AG04450 (cell line): ENCODE results near the gene THNSL1. TPM values are rescaled to one million over a fixed set of nuclear protein-coding genes. Genes with fewer than 3 reads are reported as not detected.
A peak's percentile ranks its signal among the peaks of the same experiment; 100 is the strongest.

Source experiments
- CTCF ChIA-PET: fragments of 300-600, 350-600 bp; formaldehyde crosslinking; extraction: SDS; loops from one replicate; lab custom pipeline; 2022; ENCODE audit warnings: antibody characterized with exemption, inconsistent platforms; lab: Charles Lee
- POLR2A ChIA-PET: fragments of 350-600 bp; formaldehyde crosslinking; extraction: SDS; loops from one replicate; lab custom pipeline; 2021; ENCODE audit warnings: antibody characterized with exemption, inconsistent platforms; lab: Yijun Ruan, JAX
- DNase-seq: peaks from one replicate; pipeline ENCODE4 v3.0.0-alpha.2; 2011; ENCODE audit warnings: low read depth, low spot score
- H3K27ac ChIP-seq: one replicate; pipeline ENCODE4 v1.5.1; 2012; ENCODE audit warnings: low read depth, low read length, control low read depth
- H3K27me3 ChIP-seq: one replicate; pipeline ENCODE4 v1.6.0; 2012; ENCODE audit warnings: low read length; ENCODE audit not compliant: control insufficient read depth, insufficient read depth
- H3K4me3 ChIP-seq: 2 replicates; pipeline ENCODE4 v1.5.1; 2011; ENCODE audit warnings: mild to moderate bottlenecking, low read depth, low read length, control low read depth
- H3K9me3 ChIP-seq: 2 replicates; pipeline ENCODE4 v1.5.1; 2012; ENCODE audit warnings: low read length; ENCODE audit not compliant: control insufficient read depth, insufficient read depth
- polyA plus RNA-seq: library from polyadenylated mRNA; depleted of rRNA; stranded (reverse); fragments of >200 nt; gene quantifications from 2 replicates; pipeline ENCODE4 v1.2.3, GENCODE V29; 2011
- TF ChIP-seq, protein P1 (sequence below): IDR thresholded peaks from 2 replicates; pipeline ENCODE4 v1.5.1; 2011; ENCODE audit warnings: low read depth, low read length, control low read depth, inconsistent platforms

Gene THNSL1
- polyA plus RNA-seq, 1 experiment, result 2.8 TPM

DNA sequence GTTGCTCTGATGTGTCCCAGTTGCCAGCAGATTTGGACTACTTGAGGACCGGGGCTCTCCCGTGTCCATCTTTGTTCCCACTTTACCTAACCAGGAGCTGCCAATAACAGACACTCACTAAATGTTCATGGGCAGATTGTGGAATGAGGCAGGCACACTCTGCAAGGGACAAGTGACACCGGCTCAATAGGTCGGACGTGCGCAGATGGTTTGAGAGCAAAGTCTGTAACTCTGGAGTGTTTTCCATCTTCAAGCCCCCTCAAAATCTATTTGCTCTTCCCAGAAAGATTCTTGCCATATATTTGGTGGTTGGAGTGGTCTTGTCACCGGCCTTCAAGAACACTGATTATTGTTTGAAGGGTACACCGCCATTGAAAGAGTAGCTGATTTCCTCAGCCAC is 47.2 kb downstream of the THNSL1 start:
- Histone ChIP-seq H3K27ac (no peak overlapping the region), H3K9me3 (no peaks in the 10 kb centered on the region), H3K4me3 (no peak overlapping the region), H3K27me3 (no peaks in the 10 kb centered on the region)
- ChIA-PET CTCF (interaction anchor here (2.9 kb wide), 1 partner anchor 17 kb away, joined by 15 read pairs; no protein-coding TSS in a partner anchor), POLR2A (no interaction called here)
- TF ChIP-seq, protein P1, sequence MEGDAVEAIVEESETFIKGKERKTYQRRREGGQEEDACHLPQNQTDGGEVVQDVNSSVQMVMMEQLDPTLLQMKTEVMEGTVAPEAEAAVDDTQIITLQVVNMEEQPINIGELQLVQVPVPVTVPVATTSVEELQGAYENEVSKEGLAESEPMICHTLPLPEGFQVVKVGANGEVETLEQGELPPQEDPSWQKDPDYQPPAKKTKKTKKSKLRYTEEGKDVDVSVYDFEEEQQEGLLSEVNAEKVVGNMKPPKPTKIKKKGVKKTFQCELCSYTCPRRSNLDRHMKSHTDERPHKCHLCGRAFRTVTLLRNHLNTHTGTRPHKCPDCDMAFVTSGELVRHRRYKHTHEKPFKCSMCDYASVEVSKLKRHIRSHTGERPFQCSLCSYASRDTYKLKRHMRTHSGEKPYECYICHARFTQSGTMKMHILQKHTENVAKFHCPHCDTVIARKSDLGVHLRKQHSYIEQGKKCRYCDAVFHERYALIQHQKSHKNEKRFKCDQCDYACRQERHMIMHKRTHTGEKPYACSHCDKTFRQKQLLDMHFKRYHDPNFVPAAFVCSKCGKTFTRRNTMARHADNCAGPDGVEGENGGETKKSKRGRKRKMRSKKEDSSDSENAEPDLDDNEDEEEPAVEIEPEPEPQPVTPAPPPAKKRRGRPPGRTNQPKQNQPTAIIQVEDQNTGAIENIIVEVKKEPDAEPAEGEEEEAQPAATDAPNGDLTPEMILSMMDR, result no peak
- DNase-seq, result no peak

- TF ChIP-seq, protein P1, result no peak
- Histone ChIP-seq H3K27ac (no peak overlapping the region), H3K4me3 (no peak overlapping the region), H3K27me3 (no peaks in the 10 kb centered on the region), H3K9me3 (no peaks in the 10 kb centered on the region)
- CTCF ChIA-PET, result interaction anchor here (2.9 kb wide), 1 partner anchor 17 kb away, joined by 15 read pairs; no protein-coding TSS in a partner anchor
- no peak for DNase-seq
- POLR2A ChIA-PET, result no interaction called here
Observed at GRCh38 chr10:25064401-25064800, 48.0 kb downstream of the THNSL1 start.

- H3K9me3 ChIP-seq, result no peaks in the 10 kb centered on the region
- DNase-seq, result no peak
- H3K4me3 ChIP-seq, result no peak overlapping the region
- ChIA-PET POLR2A (no interaction called here), CTCF (interaction anchor here (2.9 kb wide), 1 partner anchor 15 kb away, joined by 15 read pairs; no protein-coding TSS in a partner anchor)
- TF ChIP-seq, protein P1, result no peak
- no peaks in the 10 kb centered on the region for H3K27me3 ChIP-seq
- H3K27ac ChIP-seq, result no peak overlapping the region
Observed at GRCh38 chr10:25065761-25066476, 49.5 kb downstream of the THNSL1 start.

GRCh38 chr10:25068152-25069058 is 52.0 kb downstream of the THNSL1 start:
- Histone ChIP-seq H3K9me3 (no peaks in the 10 kb centered on the region), H3K27ac (peak overlapping the region; percentile 3), H3K27me3 (no peaks in the 10 kb centered on the region), H3K4me3 (no peak overlapping the region)
- TF ChIP-seq, protein P1, result no peak
- DNase-seq, result peak; percentile 11
- ChIA-PET POLR2A (no interaction called here), CTCF (interaction anchor here (0.8 to 6.0 kb wide), 2 partner anchors 12 to 13 kb away, joined by 3 to 34 read pairs; no protein-coding TSS in a partner anchor)
